Measurements from ENCODE around the gene MOB2.

The MOB2 gene

GRCh38 chr11:1480555-1481482, 5.8 kb downstream of the MOB2 start:
- Histone ChIP-seq H3K27me3 (ENCODE audit: control insufficient read depth, insufficient read depth, low read length) (no peaks in the 10 kb centered on the region), H3K4me1 (ENCODE audit: control insufficient read depth, low read depth, low read length) (no peaks in the 10 kb centered on the region), H3K36me3 (ENCODE audit: control insufficient read depth, low read depth, low read length) (no peaks in the 10 kb centered on the region), H3K9me3 (ENCODE audit: control insufficient read depth, low read depth, low read length) (no peaks in the 10 kb centered on the region), H3K9ac (ENCODE audit: low read length) (no peak overlapping the region), H3K27ac (ENCODE audit: low read length) (no peak overlapping the region), H3K4me3 (ENCODE audit: low read length) (no peak overlapping the region)

GRCh38 chr11:1480191-1480554, 6.4 kb downstream of the MOB2 start:
- no peaks in the 10 kb centered on the region for H3K4me1 ChIP-seq (ENCODE audit: control insufficient read depth, low read depth, low read length)

GRCh38 chr11:1479678-1480118, 6.9 kb downstream of the MOB2 start:
- Histone ChIP-seq H3K9me3 (ENCODE audit: control insufficient read depth, low read depth, low read length) (no peaks in the 10 kb centered on the region), H3K27ac (ENCODE audit: low read length) (no peak overlapping the region), H3K4me1 (ENCODE audit: control insufficient read depth, low read depth, low read length) (no peaks in the 10 kb centered on the region), H3K9ac (ENCODE audit: low read length) (no peak overlapping the region), H3K4me3 (ENCODE audit: low read length) (no peak overlapping the region), H3K36me3 (ENCODE audit: control insufficient read depth, low read depth, low read length) (no peaks in the 10 kb centered on the region), H3K27me3 (ENCODE audit: control insufficient read depth, insufficient read depth, low read length) (no peaks in the 10 kb centered on the region)

More at GRCh38 chr11:1480191-1480554, 6.4 kb downstream of the MOB2 start:
- Histone ChIP-seq H3K27ac (ENCODE audit: low read length) (no peak overlapping the region), H3K27me3 (ENCODE audit: control insufficient read depth, insufficient read depth, low read length) (no peaks in the 10 kb centered on the region), H3K36me3 (ENCODE audit: control insufficient read depth, low read depth, low read length) (no peaks in the 10 kb centered on the region), H3K4me3 (ENCODE audit: low read length) (no peak overlapping the region), H3K9ac (ENCODE audit: low read length) (no peak overlapping the region), H3K9me3 (ENCODE audit: control insufficient read depth, low read depth, low read length) (no peaks in the 10 kb centered on the region)

- Histone ChIP-seq H3K4me1 (ENCODE audit: control insufficient read depth, low read depth, low read length) (no peaks in the 10 kb centered on the region), H3K36me3 (ENCODE audit: control insufficient read depth, low read depth, low read length) (no peaks in the 10 kb centered on the region)
These were observed 7.4 kb downstream of the MOB2 start for GRCh38 chr11:1479006-1479677.

GRCh38 chr11:1478544-1478943, 8.0 kb downstream of the MOB2 start:
- no peak overlapping the region for H3K4me3 ChIP-seq (ENCODE audit: low read length)

More at GRCh38 chr11:1479006-1479677, 7.4 kb downstream of the MOB2 start:
- Histone ChIP-seq H3K9me3 (ENCODE audit: control insufficient read depth, low read depth, low read length) (no peaks in the 10 kb centered on the region), H3K27ac (ENCODE audit: low read length) (no peak overlapping the region), H3K27me3 (ENCODE audit: control insufficient read depth, insufficient read depth, low read length) (no peaks in the 10 kb centered on the region), H3K4me3 (ENCODE audit: low read length) (no peak overlapping the region), H3K9ac (ENCODE audit: low read length) (no peak overlapping the region)

GRCh38 chr11:1478011-1478410, 8.6 kb downstream of the MOB2 start:
- Histone ChIP-seq H3K4me1 (ENCODE audit: control insufficient read depth, low read depth, low read length) (no peaks in the 10 kb centered on the region), H3K4me3 (ENCODE audit: low read length) (no peak overlapping the region), H3K9ac (ENCODE audit: low read length) (no peak overlapping the region), H3K9me3 (ENCODE audit: control insufficient read depth, low read depth, low read length) (no peaks in the 10 kb centered on the region), H3K36me3 (ENCODE audit: control insufficient read depth, low read depth, low read length) (no peaks in the 10 kb centered on the region), H3K27me3 (ENCODE audit: control insufficient read depth, insufficient read depth, low read length) (no peaks in the 10 kb centered on the region), H3K27ac (ENCODE audit: low read length) (no peak overlapping the region)

More at GRCh38 chr11:1478544-1478943, 8.0 kb downstream of the MOB2 start:
- Histone ChIP-seq H3K4me1 (ENCODE audit: control insufficient read depth, low read depth, low read length) (no peaks in the 10 kb centered on the region), H3K9me3 (ENCODE audit: control insufficient read depth, low read depth, low read length) (no peaks in the 10 kb centered on the region), H3K27ac (ENCODE audit: low read length) (no peak overlapping the region), H3K36me3 (ENCODE audit: control insufficient read depth, low read depth, low read length) (no peaks in the 10 kb centered on the region), H3K27me3 (ENCODE audit: control insufficient read depth, insufficient read depth, low read length) (no peaks in the 10 kb centered on the region), H3K9ac (ENCODE audit: low read length) (no peak overlapping the region)

GRCh38 chr11:1476940-1477736, 9.4 kb downstream of the MOB2 start:
- H3K4me1 ChIP-seq (ENCODE audit: control insufficient read depth, low read depth, low read length): no peaks in the 10 kb centered on the region
- H3K9ac ChIP-seq (ENCODE audit: low read length): no peak overlapping the region
- H3K4me3 ChIP-seq (ENCODE audit: low read length): no peak overlapping the region
- no peaks in the 10 kb centered on the region for H3K36me3 ChIP-seq (ENCODE audit: control insufficient read depth, low read depth, low read length)
- no peak overlapping the region for H3K27ac ChIP-seq (ENCODE audit: low read length)
- H3K27me3 ChIP-seq (ENCODE audit: control insufficient read depth, insufficient read depth, low read length): no peaks in the 10 kb centered on the region
- no peaks in the 10 kb centered on the region for H3K9me3 ChIP-seq (ENCODE audit: control insufficient read depth, low read depth, low read length)

- Histone ChIP-seq H3K36me3 (ENCODE audit: control insufficient read depth, low read depth, low read length) (no peaks in the 10 kb centered on the region), H3K9me3 (ENCODE audit: control insufficient read depth, low read depth, low read length) (no peaks in the 10 kb centered on the region), H3K9ac (ENCODE audit: low read length) (no peak overlapping the region)
These were observed 10.7 kb downstream of the MOB2 start for GRCh38 chr11:1475841-1476240.

GRCh38 chr11:1473786-1474185, 12.8 kb downstream of the MOB2 start:
- Histone ChIP-seq H3K9me3 (ENCODE audit: control insufficient read depth, low read depth, low read length) (no peaks in the 10 kb centered on the region), H3K9ac (ENCODE audit: low read length) (no peak overlapping the region), H3K27me3 (ENCODE audit: control insufficient read depth, insufficient read depth, low read length) (no peaks in the 10 kb centered on the region), H3K36me3 (ENCODE audit: control insufficient read depth, low read depth, low read length) (no peaks in the 10 kb centered on the region), H3K27ac (ENCODE audit: low read length) (no peak overlapping the region), H3K4me1 (ENCODE audit: control insufficient read depth, low read depth, low read length) (no peaks in the 10 kb centered on the region), H3K4me3 (ENCODE audit: low read length) (no peak overlapping the region)

More at GRCh38 chr11:1475841-1476240, 10.7 kb downstream of the MOB2 start:
- Histone ChIP-seq H3K27me3 (ENCODE audit: control insufficient read depth, insufficient read depth, low read length) (no peaks in the 10 kb centered on the region), H3K4me1 (ENCODE audit: control insufficient read depth, low read depth, low read length) (no peaks in the 10 kb centered on the region), H3K27ac (ENCODE audit: low read length) (no peak overlapping the region), H3K4me3 (ENCODE audit: low read length) (no peak overlapping the region)

- Histone ChIP-seq H3K9me3 (ENCODE audit: control insufficient read depth, low read depth, low read length) (no peaks in the 10 kb centered on the region), H3K36me3 (ENCODE audit: control insufficient read depth, low read depth, low read length) (no peaks in the 10 kb centered on the region), H3K4me1 (ENCODE audit: control insufficient read depth, low read depth, low read length) (no peaks in the 10 kb centered on the region), H3K4me3 (ENCODE audit: low read length) (no peak overlapping the region), H3K27me3 (ENCODE audit: control insufficient read depth, insufficient read depth, low read length) (no peaks in the 10 kb centered on the region), H3K9ac (ENCODE audit: low read length) (no peak overlapping the region), H3K27ac (ENCODE audit: low read length) (no peak overlapping the region)
These were observed 13.5 kb downstream of the MOB2 start for GRCh38 chr11:1473011-1473628.
